Motor neuron (in vitro differentiated cells): Measurements from ENCODE around the gene SPP2. TPM values are rescaled to one million over a fixed set of nuclear protein-coding genes. Genes with fewer than 3 reads are reported as not detected.

ENCODE experiments used
- ATAC-seq, 8 experiments: fragments of 200-7000 bp; cut with Tn5 transposase; replicated peaks in 6 of 8; 2 replicates each; pipeline ENCODE4 v1.8.0; 2021; ENCODE audit warnings: mild to moderate bottlenecking in 8 of 8, moderate library complexity in 8 of 8
- H3K27ac ChIP-seq, 2 donors: fragments of 250-450 bp; sonication (Bioruptor Pico); 2 replicates each; pipeline ENCODE4 v1.9.0; 2021; ENCODE audit warnings: antibody characterized with exemption in 2 of 2, mild to moderate bottlenecking in 2 of 2, moderate library complexity in 1 of 2
- H3K4me1 ChIP-seq, 2 donors: fragments of 250-450 bp; sonication (Bioruptor Pico); replicated peaks in 1 of 2; 2 replicates each; pipeline ENCODE4 v1.6.1; 2021; ENCODE audit warnings: antibody characterized with exemption in 2 of 2, mild to moderate bottlenecking in 2 of 2, moderate library complexity in 1 of 2
- H3K4me3 ChIP-seq, 5 donors: fragments of 250-450 bp; sonication (Bioruptor Pico); 2 replicates each; pipeline ENCODE4 v1.9.0; 2021; ENCODE audit warnings: antibody characterized with exemption in 5 of 5, mild to moderate bottlenecking in 5 of 5, moderate library complexity in 4 of 5
- WGBS, 10 experiments: fragments of 450-650 bp; shearing (Covaris generic); methylation state at CpG; one replicate each; pipeline ENCODE4 v1.0.0; 2022; 5-methylcytosine and 5-hydroxymethylcytosine counted together
- in situ Hi-C, 9 experiments: fragments of 400-800 bp; cut with MboI; loops; one replicate each; pipeline ENCODE4 v1.15.0; 2021; ENCODE audit warnings: low sequenced_read_pairs in 9 of 9, low pct_unique_long_range_greater_than_20kb in 2 of 9; ENCODE audit not compliant: unreplicated experiment in 9 of 9
- total RNA-seq, 8 experiments: library from RNA; unstranded; fragments of 300-600 nt; gene quantifications; 2 replicates each; pipeline versions ENCODE4 v1.2.3 to v1.2.4, GENCODE V29; 2022

SPP2 gene
- total RNA-seq, 8 experiments from 2014 or later: not detected

- in situ Hi-C loops: no loop called here
- Histone ChIP-seq H3K4me3 (peak overlapping the region in 4 of 5 donors; percentile 6 to 11 (median 8)), H3K27ac (peak overlapping the region; percentile 67 to 86), H3K4me1 (peaks cover 25 to 28% of the 10 kb centered on the region in 2 donors)
- ATAC-seq: no peak
- WGBS, 10 experiments: 0 to 80% (median 0%) methylated on average over 1 to 2 of the region's 10 CpGs; no CpG with 5 or more reads in 5 of the 10 experiments
Observed at GRCh38 chr2:234025466-234025865, 25.0 kb upstream of the SPP2 start.

- Histone ChIP-seq H3K4me3 (peak overlapping the region in 4 of 5 donors; percentile 6 to 11 (median 8)), H3K4me1 (peaks cover 25 to 28% of the 10 kb centered on the region in 2 donors), H3K27ac (peak overlapping the region; percentile 67 to 86)
- in situ Hi-C loops: no loop called here
- WGBS, 10 experiments: 0% methylated on average over 1 to 2 of the region's 5 CpGs; no CpG with 5 or more reads in 6 of the 10 experiments
- ATAC-seq: peak in 6 of 8 experiments; percentile 32 to 97 (median 92)
Observed at GRCh38 chr2:234025891-234026401, 24.6 kb upstream of the SPP2 start.

- peaks cover 25 to 28% of the 10 kb centered on the region in 2 donors for H3K4me1 ChIP-seq
- H3K4me3 ChIP-seq: no peak overlapping the region
- in situ Hi-C loops: no loop called here
- WGBS, 10 experiments: 0 to 95% (median 79%) methylated on average over 1 to 9 of the region's 10 CpGs; no CpG with 5 or more reads in 1 of the 10 experiments
- peak overlapping the region; percentile 9 to 86 for H3K27ac ChIP-seq
- no peak for ATAC-seq
Observed at GRCh38 chr2:234026693-234027254, 23.7 kb upstream of the SPP2 start.

GRCh38 chr2:234027641-234028040 lies 22.9 kb upstream of the SPP2 start:
- Histone ChIP-seq H3K4me3 (no peak overlapping the region), H3K27ac (no peak overlapping the region), H3K4me1 (peaks cover 25 to 28% of the 10 kb centered on the region in 2 donors)
- ATAC-seq: no peak
- WGBS, 10 experiments: 86 to 100% (median 100%) methylated on average over 1 of the region's 1 CpG; no CpG with 5 or more reads in 3 of the 10 experiments
- in situ Hi-C loops: no loop called here

GRCh38 chr2:234029150-234029733 lies 21.3 kb upstream of the SPP2 start:
- in situ Hi-C loops: no loop called here
- no peak for ATAC-seq

GRCh38 chr2:234031207-234031606 lies 19.3 kb upstream of the SPP2 start:
- ATAC-seq: no peak

More at GRCh38 chr2:234029150-234029733, 21.3 kb upstream of the SPP2 start:
- Histone ChIP-seq H3K4me1 (peaks cover 25 to 28% of the 10 kb centered on the region in 2 donors), H3K27ac (no peak overlapping the region), H3K4me3 (no peak overlapping the region)
- 24 to 95% (median 74%) methylated on average over 1 to 4 of the region's 4 CpGs for WGBS, 10 experiments

GRCh38 chr2:234032279-234032856 lies 18.1 kb upstream of the SPP2 start:
- in situ Hi-C loops: no loop called here
- H3K4me1 ChIP-seq: peaks cover 0 to 1% of the 10 kb centered on the region in 2 donors
- peak in 2 of 8 experiments; percentile 88 to 91 for ATAC-seq
- H3K27ac ChIP-seq: no peak overlapping the region
- 29 to 100% (median 100%) methylated on average over 1 of the region's 1 CpG; no CpG with 5 or more reads in 1 of the 10 experiments for WGBS, 10 experiments
- no peak overlapping the region for H3K4me3 ChIP-seq

More at GRCh38 chr2:234031207-234031606, 19.3 kb upstream of the SPP2 start:
- Histone ChIP-seq H3K27ac (no peak overlapping the region), H3K4me1 (peaks cover 8 to 13% of the 10 kb centered on the region in 2 donors), H3K4me3 (no peak overlapping the region)
- in situ Hi-C loops: no loop called here
- 0 to 93% (median 64%) methylated on average over 1 to 2 of the region's 2 CpGs; no CpG with 5 or more reads in 3 of the 10 experiments for WGBS, 10 experiments

GRCh38 chr2:234033174-234033573 lies 17.3 kb upstream of the SPP2 start:
- Histone ChIP-seq H3K4me1 (no peaks in the 10 kb centered on the region), H3K27ac (no peak overlapping the region), H3K4me3 (no peak overlapping the region)
- ATAC-seq: no peak
- in situ Hi-C loops: no loop called here
- WGBS, 10 experiments: 33 to 100% (median 83%) methylated on average over 1 to 3 of the region's 3 CpGs; no CpG with 5 or more reads in 2 of the 10 experiments

GRCh38 chr2:234033885-234034284 lies 16.6 kb upstream of the SPP2 start:
- Histone ChIP-seq H3K4me3 (no peak overlapping the region), H3K27ac (no peak overlapping the region), H3K4me1 (no peaks in the 10 kb centered on the region)
- in situ Hi-C loops: no loop called here
- no peak for ATAC-seq
- 63 to 100% (median 90%) methylated on average over 2 of the region's 2 CpGs; no CpG with 5 or more reads in 1 of the 10 experiments for WGBS, 10 experiments

GRCh38 chr2:234038076-234038802 lies 12.3 kb upstream of the SPP2 start:
- no peaks in the 10 kb centered on the region for H3K4me1 ChIP-seq
- 0 to 100% (median 89%) methylated on average over 1 to 2 of the region's 2 CpGs; no CpG with 5 or more reads in 1 of the 10 experiments for WGBS, 10 experiments
- ATAC-seq: no peak
- in situ Hi-C loops: no loop called here
- no peak overlapping the region for H3K27ac ChIP-seq
- H3K4me3 ChIP-seq: no peak overlapping the region

GRCh38 chr2:234044157-234044556 lies 6.3 kb upstream of the SPP2 start:
- H3K27ac ChIP-seq: no peak overlapping the region
- in situ Hi-C loops: no loop called here
- peak in 1 of 8 experiments; percentile 21 for ATAC-seq
- 0 to 100% (median 87%) methylated on average over 1 of the region's 1 CpG; no CpG with 5 or more reads in 1 of the 10 experiments for WGBS, 10 experiments
- H3K4me1 ChIP-seq: no peaks in the 10 kb centered on the region
- no peak overlapping the region for H3K4me3 ChIP-seq

GRCh38 chr2:234046521-234046920 lies 4.0 kb upstream of the SPP2 start:
- H3K4me1 ChIP-seq: no peaks in the 10 kb centered on the region
- 27 to 100% (median 88%) methylated on average over 1 to 3 of the region's 3 CpGs; no CpG with 5 or more reads in 1 of the 10 experiments for WGBS, 10 experiments

GRCh38 chr2:234047361-234047760 lies 3.1 kb upstream of the SPP2 start:
- no peak for ATAC-seq
- Histone ChIP-seq H3K27ac (no peak overlapping the region), H3K4me3 (no peak overlapping the region), H3K4me1 (no peaks in the 10 kb centered on the region)
- in situ Hi-C loops: no loop called here

More at GRCh38 chr2:234046521-234046920, 4.0 kb upstream of the SPP2 start:
- no peak for ATAC-seq
- H3K27ac ChIP-seq: no peak overlapping the region
- no peak overlapping the region for H3K4me3 ChIP-seq
- in situ Hi-C loops: no loop called here
